H9 (cell line): ENCODE results near the gene NRXN2. TPM values are rescaled to one million over a fixed set of nuclear protein-coding genes. Genes with fewer than 3 reads are reported as not detected.

Experiments used
- DNase-seq: peaks from one replicate; pipeline ENCODE4 v3.0.0-alpha.2; 2017
- H2AFZ ChIP-seq: one replicate; pipeline ENCODE4 v1.6.1; 2013; ENCODE audit warnings: mild to moderate bottlenecking, low read length, control low read depth, moderate library complexity
- H2AK5ac ChIP-seq: 2 replicates; pipeline ENCODE4 v1.6.1; 2013; ENCODE audit warnings: low read length, control low read depth, mixed read lengths; ENCODE audit not compliant: insufficient read length
- H2BK120ac ChIP-seq: one replicate; pipeline ENCODE4 v1.6.1; 2013; ENCODE audit warnings: low read depth, mild to moderate bottlenecking, low read length, control low read depth, inconsistent platforms; ENCODE audit not compliant: poor library complexity, severe bottlenecking
- H2BK12ac ChIP-seq: 2 replicates; pipeline ENCODE4 v1.6.1; 2013; ENCODE audit warnings: low read length, control low read depth, mixed read lengths, low read depth; ENCODE audit not compliant: insufficient read length
- H2BK15ac ChIP-seq: 2 replicates; pipeline ENCODE4 v1.6.1; 2013; ENCODE audit warnings: low read depth, low read length, control low read depth
- H2BK20ac ChIP-seq: one replicate; pipeline ENCODE4 v1.6.1; 2013; ENCODE audit warnings: low read depth, mild to moderate bottlenecking, low read length, control low read depth, inconsistent platforms; ENCODE audit not compliant: poor library complexity, severe bottlenecking
- H2BK5ac ChIP-seq: 2 replicates; pipeline ENCODE4 v1.6.1; 2013; ENCODE audit warnings: low read length, control low read depth, mixed read lengths; ENCODE audit not compliant: insufficient read length
- H3K14ac ChIP-seq: 2 replicates; pipeline ENCODE4 v1.6.1; 2013; ENCODE audit warnings: low read length, control low read depth; ENCODE audit not compliant: insufficient read depth
- H3K18ac ChIP-seq: 2 replicates; pipeline ENCODE4 v1.6.1; 2013; ENCODE audit warnings: low read depth, mild to moderate bottlenecking, mixed read lengths, low read length, control low read depth; ENCODE audit not compliant: insufficient read length
- H3K23ac ChIP-seq: 2 replicates; pipeline ENCODE4 v1.6.1; 2013; ENCODE audit warnings: low read length, control low read depth, mixed read lengths, low read depth; ENCODE audit not compliant: insufficient read length
- H3K23me2 ChIP-seq: 2 replicates; pipeline ENCODE4 v1.6.1; 2013; ENCODE audit warnings: low read depth, mild to moderate bottlenecking, mixed read lengths, low read length, control low read depth; ENCODE audit not compliant: insufficient read length, poor library complexity, severe bottlenecking
- H3K27ac ChIP-seq: 2 replicates; pipeline ENCODE4 v1.5.1; 2013; ENCODE audit warnings: low read length, control low read depth, mixed read lengths, low read depth; ENCODE audit not compliant: insufficient read length
- H3K27me3 ChIP-seq: 2 replicates; pipeline ENCODE4 v1.6.1; 2013; ENCODE audit warnings: low read length, control low read depth, inconsistent platforms; ENCODE audit not compliant: insufficient read depth
- H3K4ac ChIP-seq: 2 replicates; pipeline ENCODE4 v1.6.1; 2013; ENCODE audit warnings: low read depth, mild to moderate bottlenecking, control low read depth, inconsistent platforms, low read length, moderate library complexity
- H3K4me1 ChIP-seq: 2 replicates; pipeline ENCODE4 v1.6.1; 2013; ENCODE audit warnings: low read length, control low read depth, inconsistent platforms; ENCODE audit not compliant: insufficient read depth
- H3K4me2 ChIP-seq: 2 replicates; pipeline ENCODE4 v1.6.1; 2013; ENCODE audit warnings: low read length, control low read depth, mixed read lengths; ENCODE audit not compliant: insufficient read length, insufficient read depth
- H3K56ac ChIP-seq: 2 replicates; pipeline ENCODE4 v1.6.1; 2013; ENCODE audit warnings: low read depth, mild to moderate bottlenecking, mixed read lengths, low read length, control low read depth; ENCODE audit not compliant: insufficient read length
- H3K79me1 ChIP-seq: 2 replicates; pipeline ENCODE4 v1.6.1; 2013; ENCODE audit warnings: low read depth, mild to moderate bottlenecking, moderate library complexity, low read length, control low read depth, inconsistent platforms; ENCODE audit not compliant: insufficient read depth, poor library complexity, severe bottlenecking
- H3K79me2 ChIP-seq: 2 replicates; pipeline ENCODE4 v1.6.1; 2013; ENCODE audit warnings: low read length, control low read depth, inconsistent platforms; ENCODE audit not compliant: insufficient read depth
- H3K9ac ChIP-seq: 2 replicates; pipeline ENCODE4 v1.6.1; 2013; ENCODE audit warnings: low read length, control low read depth, mixed read lengths; ENCODE audit not compliant: insufficient read length; ENCODE audit errors: extremely low read depth
- H3K9me3 ChIP-seq: one replicate; pipeline ENCODE4 v1.6.1; 2013; ENCODE audit warnings: low read depth, low read length, inconsistent platforms; ENCODE audit not compliant: control insufficient read depth
- H3T11ph ChIP-seq: one replicate; pipeline ENCODE4 v1.6.1; 2013; ENCODE audit warnings: mild to moderate bottlenecking, low read length, control low read depth, inconsistent platforms
- H4K20me1 ChIP-seq: one replicate; pipeline ENCODE4 v1.6.1; 2013; ENCODE audit not compliant: control insufficient read depth, insufficient read length, insufficient read depth
- H4K5ac ChIP-seq: 2 replicates; pipeline ENCODE4 v1.6.1; 2013; ENCODE audit warnings: low read depth, mild to moderate bottlenecking, mixed read lengths, low read length, control low read depth; ENCODE audit not compliant: insufficient read length
- H4K8ac ChIP-seq: replicated peaks from 2 replicates; pipeline ENCODE4 v1.6.1; 2013; ENCODE audit warnings: low read length, control low read depth, mixed read lengths, low read depth; ENCODE audit not compliant: insufficient read length
- H4K91ac ChIP-seq: 2 replicates; pipeline ENCODE4 v1.6.1; 2013; ENCODE audit warnings: low read depth, mild to moderate bottlenecking, moderate library complexity, mixed read lengths, low read length, control low read depth; ENCODE audit not compliant: insufficient read length
- H3K27ac Mint-ChIP-seq, 3 experiments: 2 replicates in 2 of 3; 3 replicates in 1 of 3; pipeline ENCODE4 v1.8.0; 2020 to 2021; ENCODE audit warnings: mixed read lengths in 3 of 3, mild to moderate bottlenecking in 1 of 3, moderate library complexity in 1 of 3
- H3K27me3 Mint-ChIP-seq: 2 replicates; pipeline ENCODE4 v1.8.0; 2021; ENCODE audit warnings: low read depth, mild to moderate bottlenecking, moderate library complexity, mixed read lengths
- H3K36me3 Mint-ChIP-seq, 3 experiments: 2 replicates in 2 of 3; 3 replicates in 1 of 3; pipeline ENCODE4 v1.8.0; 2020 to 2021; ENCODE audit warnings: low read depth in 3 of 3, mixed read lengths in 3 of 3; ENCODE audit not compliant: insufficient read depth in 1 of 3
- H3K4me1 Mint-ChIP-seq, 2 experiments: 2 replicates each; pipeline ENCODE4 v1.8.0; 2020; ENCODE audit warnings: mixed read lengths in 2 of 2
- H3K4me3 Mint-ChIP-seq, 2 experiments: 2 replicates in 1 of 2; 3 replicates in 1 of 2; pipeline ENCODE4 v1.8.0; 2020 to 2021; ENCODE audit warnings: mild to moderate bottlenecking in 2 of 2, mixed read lengths in 2 of 2, moderate library complexity in 1 of 2
- H3K9me3 Mint-ChIP-seq, 2 experiments: 2 replicates in 1 of 2; 3 replicates in 1 of 2; pipeline ENCODE4 v1.8.0; 2020; ENCODE audit warnings: mild to moderate bottlenecking in 2 of 2, mixed read lengths in 2 of 2, moderate library complexity in 1 of 2
- CTCF ChIP-seq: fragments of 200-600 bp; sonication (generic); conservative IDR thresholded peaks from 3 replicates; pipeline ENCODE4 v1.8.0; 2021; ENCODE audit warnings: antibody characterized with exemption, mild to moderate bottlenecking
- WGBS: extraction: QIAGEN DNeasy Blood & Tissue Kit; methylation state at CpG from one replicate; pipeline ENCODE4 v1.1.7; 2013; ENCODE audit warnings: missing lambda C conversion rate, low lambda C conversion rate, mixed read lengths; ENCODE audit not compliant: insufficient read length; ENCODE audit errors: extremely low coverage; 5-methylcytosine and 5-hydroxymethylcytosine counted together
- total RNA-seq: library from RNA; stranded (reverse); gene quantifications from 2 replicates; pipeline ENCODE4 v1.2.1, GENCODE V29; 2021

NRXN2 gene
- total RNA-seq, 1 experiment from 2014 or later = 3.9 TPM

- Histone ChIP-seq H3K4ac (no peak overlapping the region), H3K9ac (no peak overlapping the region), H4K5ac (no peak overlapping the region), H3K23me2 (peaks cover 6% of the 10 kb centered on the region), H2BK12ac (no peak overlapping the region), H3K56ac (no peak overlapping the region), H2AFZ (no peak overlapping the region), H2AK5ac (no peak overlapping the region), H3K14ac (no peak overlapping the region), H3K4me1 (peaks cover 11% of the 10 kb centered on the region; the same call in 1 of the 2 replicates), H3K27me3 (peaks cover 9% of the 10 kb centered on the region; the same call in 1 of the 2 replicates), H3K27ac (no peak overlapping the region), H3K79me2 (no peaks in the 10 kb centered on the region), H4K20me1 (no peaks in the 10 kb centered on the region), H2BK120ac (no peak overlapping the region), H4K91ac (no peak overlapping the region), H2BK5ac (no peak overlapping the region), H3K18ac (no peak overlapping the region), H4K8ac (no peak overlapping the region), H2BK20ac (no peak overlapping the region), H3K23ac (no peak overlapping the region), H2BK15ac (no peak overlapping the region), H3K9me3 (no peaks in the 10 kb centered on the region), H3K4me2 (peak overlapping the region; percentile 20), H3T11ph (no peak overlapping the region), H3K79me1 (no peaks in the 10 kb centered on the region)
- no CpG with 5 or more reads among the region's 13 CpGs for WGBS
- Mint-ChIP-seq H3K36me3 (no peaks in the 10 kb centered on the region), H3K27ac (no peak overlapping the region), H3K9me3 (no peaks in the 10 kb centered on the region; a peak in 2 of 5 replicates), H3K27me3 (peaks cover 73% of the 10 kb centered on the region), H3K4me3 (peak overlapping the region in 1 of 2 experiments; percentile 79; a peak in 3 of 5 replicates), H3K4me1 (peaks cover 25 to 52% of the 10 kb centered on the region in 2 experiments)
- DNase-seq = no peak
- no peak for TF ChIP-seq CTCF
These were observed 12.4 kb downstream of the NRXN2 start for GRCh38 chr11:64710418-64711137.
